HUDEP-2 (cell line): Measurements from ENCODE around the gene LYZL2.
A peak's percentile ranks its signal among the peaks of the same experiment; 100 is the strongest.
"Not testable (repeated sequence)": the region's sequence is repeated elsewhere in the genome, so short reads cannot be mapped to it uniquely, and the experiment has no call there.

Source experiments
- DNase-seq, 76 experiments: peaks; one replicate each; lab custom pipeline; 2025; ENCODE audit not compliant: unreplicated experiment in 76 of 76; lab: John Stamatoyannopoulos, UW

Gene LYZL2

DNA sequence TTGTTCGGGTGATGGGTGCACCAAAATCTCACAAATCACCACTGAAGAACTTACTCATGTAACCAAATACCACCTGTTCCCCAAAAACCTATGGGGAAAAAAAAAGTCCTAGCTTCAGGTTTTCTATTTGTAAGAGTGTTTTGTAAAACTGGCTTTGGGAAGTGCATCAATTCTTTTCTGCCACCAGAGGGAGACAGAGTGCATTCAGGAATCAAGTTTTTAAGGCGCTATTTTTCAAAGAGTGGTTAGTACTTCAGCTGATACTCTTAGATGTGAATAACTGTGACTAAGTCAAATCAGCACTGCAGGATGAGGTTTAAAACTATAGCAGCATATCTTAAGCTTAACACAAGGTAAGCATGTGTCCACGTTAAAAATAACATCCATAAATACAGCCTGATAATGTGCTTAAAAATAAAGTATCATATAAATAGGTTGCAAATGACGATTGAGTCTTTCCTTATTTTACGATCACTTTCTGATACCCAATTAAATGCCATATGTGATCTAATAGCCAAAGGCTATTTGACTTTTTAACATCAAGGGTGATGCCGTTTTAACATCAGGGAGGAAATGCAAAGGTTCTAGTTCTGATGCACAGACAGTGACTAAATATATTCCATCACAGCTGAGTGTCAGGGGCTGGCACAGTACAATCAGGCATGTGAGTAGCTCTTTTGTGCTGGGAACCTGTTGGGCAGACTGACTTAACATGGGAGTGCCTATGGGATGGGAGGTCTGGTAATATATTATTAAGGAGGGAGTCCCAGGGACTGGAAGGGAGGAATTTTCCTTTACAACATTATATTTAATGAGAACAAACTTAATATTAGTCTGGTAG, 10.6 kb upstream of the LYZL2 start:
- DNase-seq: peak in 8 of 76 experiments; percentile 2 to 26 (median 18)

DNA sequence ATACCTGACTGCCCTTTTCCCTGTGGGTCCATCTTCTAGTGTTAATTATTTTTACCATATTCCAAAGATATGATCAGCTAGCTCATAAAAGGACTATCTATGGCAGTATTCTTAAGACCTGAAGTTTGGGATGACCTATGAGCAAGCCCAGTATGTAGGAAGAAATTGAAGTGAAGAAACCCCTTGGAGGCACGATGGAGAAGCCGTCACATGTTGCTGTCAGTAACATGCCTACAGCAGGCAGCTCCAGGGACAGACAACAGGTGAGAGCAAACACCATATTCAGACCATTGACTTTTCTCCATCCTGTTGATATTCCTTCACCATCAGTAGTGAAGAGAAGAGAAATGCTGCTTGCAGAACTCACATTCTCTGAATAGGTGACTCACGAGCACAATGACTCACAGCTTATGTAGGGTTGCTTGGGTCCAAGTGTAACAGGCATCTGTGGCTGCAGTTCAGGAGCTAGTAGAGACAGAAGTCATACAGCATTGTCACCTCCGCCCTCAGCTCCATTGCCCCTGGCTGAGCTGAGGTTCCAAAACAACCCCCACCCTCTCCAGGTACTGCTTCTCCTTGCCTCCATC, 8.4 kb upstream of the LYZL2 start:
- no peak for DNase-seq

DNA sequence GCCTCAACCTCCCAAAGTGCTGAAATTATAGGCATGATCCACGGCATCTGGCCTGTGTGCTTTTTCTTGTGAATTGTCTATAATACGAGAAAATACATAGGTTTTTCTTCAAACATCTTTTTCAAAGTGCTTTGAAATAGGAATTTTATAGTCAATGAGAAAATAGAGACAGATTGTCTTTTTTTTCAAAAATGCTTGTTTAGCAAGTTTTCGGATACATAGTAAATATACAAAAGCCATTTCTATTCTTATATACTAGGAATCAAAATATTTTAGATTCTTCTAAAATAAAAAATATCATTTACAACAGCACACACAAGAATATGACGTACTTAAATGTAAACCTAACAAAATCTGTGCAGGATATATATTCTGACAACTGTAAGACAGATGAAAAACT, 1.6 kb upstream of the LYZL2 start:
- no peak for DNase-seq

DNA sequence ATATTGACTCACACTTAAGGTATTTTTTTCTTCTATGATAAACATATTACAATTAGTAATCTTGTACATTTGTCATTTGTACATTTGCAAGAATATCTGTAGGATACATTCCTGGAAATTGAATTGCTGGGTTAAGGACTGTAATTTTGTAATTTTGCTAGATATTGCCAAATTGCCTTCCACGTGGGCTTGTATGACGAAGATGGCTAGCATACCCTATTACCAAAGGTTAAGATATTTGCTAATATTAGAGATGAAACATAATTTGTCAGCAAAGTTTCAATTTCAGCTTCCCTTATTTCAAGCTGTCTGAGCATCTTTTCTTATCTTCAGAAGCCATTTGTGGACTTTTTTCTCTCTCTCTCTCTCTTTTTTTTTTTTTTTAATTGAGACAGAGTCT, 1.0 kb upstream of the LYZL2 start:
- no peak for DNase-seq

DNA sequence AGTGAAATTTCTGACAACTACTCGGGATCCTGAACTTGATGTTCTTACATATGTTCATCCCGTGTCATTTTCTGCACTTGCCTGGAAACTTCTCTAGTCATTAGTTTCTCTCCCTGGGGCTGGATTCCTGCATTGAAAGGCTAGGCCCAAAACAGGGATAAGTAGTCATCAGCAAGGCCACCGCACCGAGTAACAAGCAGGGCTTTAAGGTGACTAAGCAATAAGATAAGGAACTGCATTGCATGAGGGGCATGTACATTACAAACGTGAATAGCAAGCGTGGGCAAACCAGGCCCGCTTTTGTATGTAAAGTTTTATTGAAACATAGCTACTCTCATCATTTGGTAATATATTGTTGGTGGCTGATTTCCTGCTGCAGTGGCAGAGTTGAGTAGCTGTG, 977 bp downstream of the LYZL2 start:
- DNase-seq: not testable (repeated sequence)

DNA sequence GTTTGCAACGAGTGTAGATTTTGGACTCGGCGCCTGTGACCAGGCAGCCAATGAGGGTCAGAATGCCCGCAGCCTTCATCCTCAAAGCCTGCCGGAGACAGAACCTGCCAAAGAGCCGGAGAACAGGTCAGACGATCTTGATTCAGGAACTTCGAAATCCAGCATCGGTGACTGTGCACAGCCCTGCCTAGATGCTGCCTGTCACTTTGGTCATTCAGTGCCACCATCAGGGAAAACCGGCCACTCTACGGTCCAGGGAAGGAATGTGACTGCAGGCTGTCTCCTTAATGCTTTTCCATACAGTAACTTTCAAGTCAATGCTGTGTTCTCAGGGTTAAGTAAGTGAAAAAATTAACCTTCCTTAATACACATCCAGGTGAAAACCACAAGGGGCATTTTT, 2.7 kb downstream of the LYZL2 start:
- not testable (repeated sequence) for DNase-seq

DNA sequence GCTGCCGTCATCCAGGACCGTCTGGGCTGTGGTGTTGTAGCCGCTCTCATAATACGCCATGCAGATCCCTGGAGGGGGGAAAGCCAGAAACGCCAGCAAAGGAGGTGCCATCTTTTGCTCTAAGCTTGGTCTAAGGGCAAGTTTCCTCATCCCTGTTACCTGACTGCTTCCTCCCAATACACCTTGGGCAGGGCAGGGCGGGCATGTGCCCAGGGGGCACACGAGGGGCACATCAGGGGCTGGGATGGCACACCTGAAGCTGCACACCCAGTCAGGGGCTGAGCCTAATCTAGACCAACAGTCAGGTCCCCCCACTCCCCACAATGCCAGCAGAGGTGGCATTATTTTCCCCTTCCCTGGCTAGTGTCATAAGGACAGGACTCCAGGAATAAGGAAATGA, 3.4 kb downstream of the LYZL2 start:
- DNase-seq: not testable (repeated sequence)

DNA sequence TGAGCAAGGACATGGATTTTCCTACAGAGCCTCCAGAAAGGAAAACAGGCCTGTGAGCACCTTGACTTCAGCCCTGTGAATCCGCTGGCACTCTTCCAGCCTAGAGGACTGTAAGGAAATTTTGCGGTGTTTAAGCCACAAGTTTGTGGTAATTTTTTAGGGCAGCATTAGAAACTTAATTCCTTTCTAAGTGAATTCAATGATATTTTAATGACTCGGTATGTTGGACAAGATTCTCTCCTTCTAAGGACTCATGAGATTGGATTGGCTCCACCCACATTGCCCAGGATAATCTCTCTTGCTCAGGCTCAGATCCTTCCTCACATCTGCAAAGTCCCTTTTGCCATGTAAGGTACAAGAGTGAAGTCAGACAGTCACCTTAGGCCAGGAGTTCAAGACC, 4.5 kb downstream of the LYZL2 start:
- no peak for DNase-seq

DNA sequence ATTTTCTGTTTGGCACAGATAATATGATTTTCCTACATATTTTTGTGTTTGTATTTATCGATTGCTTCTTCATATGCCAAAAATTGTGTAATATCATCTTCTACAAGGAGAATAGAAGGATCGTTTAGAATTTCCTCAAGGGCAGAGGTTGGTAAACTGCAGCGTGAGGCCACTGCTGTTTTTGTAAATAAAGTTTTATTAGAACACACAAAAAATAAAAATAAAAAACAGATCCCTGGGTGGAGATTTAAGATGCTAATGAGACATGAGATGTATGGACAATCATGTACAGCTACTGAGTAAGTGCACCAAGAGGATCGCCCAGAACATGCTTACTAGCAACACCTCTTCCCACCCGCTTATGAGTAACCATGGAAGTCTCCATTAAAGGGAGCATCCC, 9.6 kb downstream of the LYZL2 start:
- no peak for DNase-seq

DNA sequence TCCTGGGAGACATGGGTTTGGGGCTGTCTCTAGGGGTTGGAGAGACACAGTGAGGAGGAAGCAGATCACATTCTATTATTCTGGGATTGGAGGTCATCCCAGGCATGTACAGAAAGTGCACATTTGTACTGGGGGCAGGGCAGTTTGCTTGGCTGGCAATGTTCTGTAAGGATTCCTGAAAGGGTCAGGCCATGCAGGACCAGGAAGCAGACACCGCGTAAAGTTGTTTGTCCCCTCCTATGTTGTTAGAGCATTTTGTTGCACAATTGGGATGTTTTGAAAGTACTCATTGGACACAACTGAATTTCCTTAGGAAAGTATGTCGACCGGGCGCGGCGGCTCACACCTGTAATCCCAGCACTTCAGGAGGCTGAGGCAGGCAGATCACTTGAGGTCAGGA, 12.5 kb downstream of the LYZL2 start:
- DNase-seq: no peak

DNA sequence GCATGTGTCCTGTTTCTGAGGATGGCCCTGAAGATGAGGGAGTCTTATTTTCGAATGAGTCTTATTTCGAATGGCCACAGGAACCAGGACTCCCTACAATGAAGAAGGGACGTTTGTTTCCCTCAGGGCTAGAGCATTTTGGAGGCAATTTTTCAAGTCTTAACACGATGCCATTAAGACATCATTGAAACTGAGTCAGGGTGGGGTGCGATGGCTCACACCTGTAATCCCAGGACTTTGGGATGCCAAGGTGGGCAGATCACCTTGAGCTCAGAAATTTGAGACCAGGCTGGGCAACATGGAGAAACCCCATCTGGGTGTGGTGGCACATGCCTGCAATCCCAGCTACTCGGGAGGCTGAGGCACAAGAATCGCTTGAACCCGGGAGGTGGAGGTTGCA, 18.5 kb downstream of the LYZL2 start:
- DNase-seq: not testable (repeated sequence)

DNA sequence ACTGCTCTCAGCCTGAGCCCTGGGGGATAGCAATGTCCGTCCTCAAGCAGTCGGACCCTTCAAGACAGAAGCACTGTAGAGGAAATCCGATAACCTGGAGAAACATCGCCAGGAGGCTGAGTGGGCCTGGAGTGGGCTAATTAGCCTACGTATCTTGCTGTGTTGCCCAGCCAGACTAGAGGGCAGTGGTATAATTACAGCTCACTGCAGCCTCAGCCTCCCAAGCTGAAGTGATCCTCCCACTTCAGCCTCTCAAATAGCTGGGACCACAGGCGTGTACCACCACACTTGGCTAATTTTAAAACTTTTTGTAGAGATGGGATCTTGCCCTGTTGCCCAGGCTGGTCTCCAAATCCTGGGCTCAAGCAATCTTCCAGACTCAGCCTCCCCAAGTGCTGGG, 21.7 kb downstream of the LYZL2 start:
- no peak for DNase-seq

DNA sequence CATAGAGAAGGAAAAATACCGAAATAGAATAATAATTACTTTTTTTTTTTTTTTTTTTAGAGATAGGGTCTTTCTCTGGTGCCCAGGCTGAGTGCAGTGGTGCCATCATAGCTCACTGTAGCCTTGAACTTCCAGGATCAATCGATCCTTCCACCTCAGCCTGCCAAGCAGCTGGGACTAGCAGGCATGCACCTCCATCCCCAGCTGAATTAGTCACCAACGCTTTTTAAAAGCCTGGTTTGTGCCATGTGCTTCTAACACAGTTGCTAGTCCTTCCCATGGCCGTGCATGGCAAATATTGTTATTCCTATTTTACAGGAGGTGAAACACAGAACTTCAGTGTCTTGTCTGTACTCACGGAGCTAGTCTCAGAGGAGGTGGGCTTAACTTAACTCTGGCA, 23.2 kb downstream of the LYZL2 start:
- no peak for DNase-seq

DNA sequence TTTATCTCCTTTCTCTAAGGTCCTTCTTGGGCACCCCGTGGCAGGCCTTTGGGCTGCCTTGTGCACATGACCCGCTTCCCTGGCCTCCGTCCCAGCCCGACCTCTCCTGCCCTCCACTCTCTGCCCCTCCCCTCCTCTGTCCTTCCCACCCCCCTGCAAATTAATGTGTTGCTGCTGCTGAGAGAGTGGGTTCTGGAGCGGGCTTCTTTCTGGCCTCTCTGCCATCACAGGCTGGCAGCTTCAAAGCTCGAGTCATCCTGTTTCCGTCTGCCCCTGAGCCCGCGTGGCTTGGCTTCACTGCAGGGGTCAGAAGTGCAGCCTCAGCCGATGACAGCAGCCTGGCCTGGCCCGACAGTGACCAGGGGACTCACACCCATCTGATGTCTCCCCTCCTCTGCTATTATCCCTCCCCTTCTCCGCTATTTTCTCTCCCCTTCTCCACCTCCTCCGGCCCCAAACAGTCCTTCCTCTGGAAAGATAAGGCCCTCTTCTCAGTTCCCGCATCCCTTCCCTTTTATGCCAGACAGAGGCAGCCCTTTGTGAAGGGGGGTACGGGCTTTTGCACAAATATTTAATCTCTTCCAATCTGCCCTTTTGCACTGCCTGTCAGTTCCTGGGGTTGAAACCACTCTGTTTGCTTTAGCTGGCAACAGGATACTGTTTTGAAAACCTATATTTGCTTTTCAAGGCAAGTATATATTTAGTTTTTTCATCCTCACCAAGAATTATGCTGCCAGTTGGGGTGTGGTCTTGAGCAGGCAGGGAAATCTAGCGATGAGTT, 24.0 kb downstream of the LYZL2 start:
- DNase-seq: not testable (repeated sequence)

DNA sequence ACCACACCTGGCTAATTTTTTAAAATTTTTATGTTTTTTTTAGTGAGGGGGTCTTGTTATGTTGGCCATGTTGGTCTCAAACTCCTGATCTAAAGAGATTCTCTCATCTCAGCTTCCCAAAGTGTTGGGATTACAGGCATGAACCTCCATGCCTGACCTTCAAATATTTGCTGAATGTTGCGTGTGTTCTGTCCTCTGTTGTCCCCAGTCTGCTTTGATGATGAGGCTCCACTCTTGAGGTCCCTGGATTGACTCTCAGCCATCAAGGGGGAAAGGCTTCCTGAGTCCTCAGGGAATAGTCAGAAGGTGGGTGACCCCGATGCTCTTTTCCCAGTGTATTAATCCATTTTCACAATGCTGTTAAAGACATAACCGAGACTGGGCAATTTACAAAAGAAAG, 26.0 kb downstream of the LYZL2 start:
- no peak for DNase-seq

DNA sequence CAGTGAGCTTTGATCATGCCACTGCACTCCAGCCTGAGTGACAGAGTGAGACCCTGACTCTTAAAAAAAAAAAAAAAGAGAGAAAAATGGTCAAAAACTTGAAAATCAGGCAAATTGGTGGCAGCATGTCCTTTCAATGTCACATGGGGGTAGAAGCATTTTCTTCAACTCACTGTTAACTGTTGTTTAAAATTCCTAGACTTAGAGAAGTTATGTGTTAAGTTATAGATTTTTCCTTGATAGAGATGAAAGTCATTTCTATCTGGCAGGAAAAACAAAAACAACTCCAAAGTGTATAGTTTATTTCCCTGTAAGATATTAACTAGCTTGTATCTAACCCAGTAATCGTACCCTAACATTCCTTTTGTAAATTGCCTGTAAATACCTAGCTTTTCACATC, 26.8 kb downstream of the LYZL2 start:
- no peak for DNase-seq

DNA sequence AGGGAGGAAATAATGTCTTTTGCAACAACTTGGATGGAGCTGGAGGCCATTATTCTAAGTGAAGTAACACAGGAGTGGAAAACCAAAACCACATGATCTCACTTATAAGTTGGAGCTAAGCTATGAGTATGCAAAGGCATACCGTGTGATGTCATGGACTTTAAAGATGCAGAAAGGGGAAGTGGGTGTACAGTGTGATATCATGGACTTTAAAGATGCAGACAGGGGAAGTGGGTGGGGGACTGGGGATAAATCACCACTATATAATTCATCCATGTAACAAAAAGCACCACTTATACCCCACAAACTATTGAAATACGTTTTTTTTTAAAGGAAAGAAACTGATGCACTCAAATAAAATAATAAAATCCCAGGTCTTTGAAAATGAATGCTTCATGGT, 29.5 kb downstream of the LYZL2 start:
- no peak for DNase-seq

DNA sequence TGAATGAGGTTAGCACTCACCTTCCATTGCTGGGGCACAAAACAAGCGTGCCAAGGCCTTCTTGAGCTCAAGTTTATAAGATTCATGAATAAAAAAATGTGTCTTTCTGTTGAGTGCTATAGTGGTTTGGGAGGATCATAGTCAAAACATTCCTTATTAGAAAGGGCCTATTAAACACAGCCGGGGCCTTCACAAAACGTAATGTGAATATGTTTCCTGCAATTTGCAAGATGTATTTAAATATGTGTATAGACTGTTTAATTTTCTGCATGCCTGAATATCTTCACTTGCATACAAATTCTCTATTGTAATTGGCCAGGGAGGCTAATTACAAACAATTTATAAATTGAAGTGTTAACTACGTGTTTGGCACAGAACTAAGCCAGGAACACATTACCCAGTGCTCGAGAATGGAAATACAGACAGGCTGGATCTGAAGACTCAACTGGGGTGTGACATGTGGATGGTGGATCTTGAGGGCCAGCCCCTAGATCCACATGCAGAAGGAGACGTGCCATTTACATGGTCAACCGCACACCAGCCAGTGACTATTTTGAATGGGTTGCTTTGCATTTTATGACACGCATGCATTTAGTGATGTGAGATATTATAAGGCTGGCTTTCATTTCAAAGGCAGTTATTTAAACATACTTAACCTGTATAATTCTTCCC, 31.3 kb downstream of the LYZL2 start:
- DNase-seq: no peak

DNA sequence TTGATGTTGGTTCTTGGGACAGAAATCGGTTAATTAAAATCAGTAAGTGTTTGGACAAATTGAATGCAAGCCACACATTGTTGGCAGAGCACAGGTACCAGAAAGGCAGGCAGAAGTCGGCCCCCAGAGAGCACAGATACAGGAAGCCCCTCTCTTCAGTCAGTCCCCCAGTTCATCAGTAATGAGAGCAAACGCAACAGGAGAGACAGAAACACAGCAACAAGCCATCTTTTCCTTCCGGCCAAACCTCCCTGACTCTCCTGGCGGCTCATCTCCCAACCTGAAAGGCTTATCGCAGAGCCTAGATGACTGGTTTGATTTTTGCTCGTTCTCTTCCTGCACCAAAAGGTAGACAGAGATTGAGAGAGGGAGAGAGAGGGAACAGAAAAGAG, 32.1 kb downstream of the LYZL2 start:
- not testable (repeated sequence) for DNase-seq

DNA sequence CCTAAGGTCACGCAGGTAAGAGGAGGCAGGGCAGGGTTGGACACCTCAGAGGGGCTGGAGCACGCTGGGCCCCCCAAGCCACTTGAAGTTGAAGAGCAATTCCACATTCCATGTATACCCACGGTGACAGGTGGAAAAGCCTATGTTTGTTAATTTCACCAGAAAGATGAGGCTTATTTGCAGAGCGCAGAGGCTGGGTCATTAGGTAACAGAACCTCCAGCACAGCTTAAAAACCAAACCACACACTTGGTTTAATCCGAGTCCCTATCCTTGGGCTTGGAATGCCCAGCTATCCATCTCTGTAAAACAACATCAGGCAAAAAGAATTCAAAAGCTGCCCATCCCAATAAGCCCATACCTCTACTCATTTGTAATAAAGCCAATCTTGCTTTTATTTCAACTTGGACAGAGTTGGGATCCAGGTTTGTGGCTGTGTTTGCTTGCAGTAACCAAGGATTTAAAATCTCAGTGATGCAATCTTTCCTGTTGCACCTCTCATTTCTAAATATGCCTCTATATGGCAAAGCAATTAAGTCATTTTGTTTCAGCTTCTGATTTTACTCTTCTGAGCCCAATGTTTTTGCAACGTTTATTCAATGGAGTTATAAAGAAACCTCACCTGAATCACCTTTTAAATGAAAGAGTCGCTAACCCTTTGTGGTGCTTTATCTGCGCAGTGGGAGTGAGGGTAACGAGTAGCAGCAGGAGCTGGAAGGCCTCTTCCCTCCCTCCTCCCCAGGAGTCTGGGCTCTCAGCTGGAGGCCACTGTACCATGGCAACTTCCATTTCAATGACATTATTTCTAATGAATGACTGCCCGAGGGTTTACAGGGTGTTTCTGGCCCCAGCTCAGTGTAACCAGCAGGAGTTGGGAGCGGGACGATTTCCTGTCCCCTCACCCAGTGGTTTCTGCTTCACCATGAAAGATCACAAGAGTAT, 32.8 kb downstream of the LYZL2 start:
- DNase-seq: not testable (repeated sequence)
